OCI-LY1 (cell line): Measurements from ENCODE around the gene RBM38.

Experiments
- H2AFZ ChIP-seq: fragments of 200-600 bp; sonication (generic), shearing (Covaris generic); 2 replicates; pipeline ENCODE4 v1.6.0; 2014; ENCODE audit warnings: antibody characterized with exemption, mild to moderate bottlenecking, low read length
- H3F3A ChIP-seq: fragments of 200-600 bp; sonication (generic), shearing (Covaris generic); 2 replicates; pipeline ENCODE4 v1.6.0; 2014; ENCODE audit warnings: mild to moderate bottlenecking, antibody characterized with exemption, low read length, moderate library complexity; ENCODE audit not compliant: insufficient read depth
- H3K27ac ChIP-seq: fragments of 200-600 bp; sonication (generic); 2 replicates; pipeline ENCODE4 v1.5.1; 2014; ENCODE audit warnings: low read length, mixed run types, mild to moderate bottlenecking, low read depth; ENCODE audit not compliant: poor library complexity, severe bottlenecking
- H3K27me3 ChIP-seq: fragments of 200-600 bp; sonication (generic); 2 replicates; pipeline ENCODE4 v1.6.0; 2014; ENCODE audit warnings: antibody characterized with exemption, mild to moderate bottlenecking, low read length, moderate library complexity; ENCODE audit not compliant: insufficient read depth
- H3K36me3 ChIP-seq: fragments of 200-600 bp; sonication (generic); 2 replicates; pipeline ENCODE4 v1.6.1; 2014; ENCODE audit warnings: mild to moderate bottlenecking, antibody characterized with exemption, low read length, moderate library complexity, mixed read lengths; ENCODE audit not compliant: insufficient read depth
- H3K4me1 ChIP-seq: fragments of 200-600 bp; sonication (generic); 2 replicates; pipeline ENCODE4 v1.5.1; 2014; ENCODE audit warnings: mild to moderate bottlenecking, low read length, moderate library complexity; ENCODE audit not compliant: insufficient read depth, severe bottlenecking
- H3K4me2 ChIP-seq: fragments of 200-600 bp; sonication (generic), shearing (Covaris generic); 2 replicates; pipeline ENCODE4 v1.6.1; 2014; ENCODE audit warnings: low read length
- H3K4me3 ChIP-seq: fragments of 200-600 bp; sonication (generic); 2 replicates; pipeline ENCODE4 v1.5.1; 2014; ENCODE audit warnings: low read length, low read depth, mild to moderate bottlenecking, mixed read lengths; ENCODE audit not compliant: poor library complexity, severe bottlenecking
- H3K79me2 ChIP-seq: fragments of 200-600 bp; shearing (Covaris generic); 2 replicates; pipeline ENCODE4 v1.6.1; 2016; ENCODE audit warnings: mixed run types, low read length, mixed read lengths; ENCODE audit not compliant: insufficient read depth
- H3K9ac ChIP-seq: fragments of 200-600 bp; sonication (generic), shearing (Covaris generic); 2 replicates; pipeline ENCODE4 v1.6.1; 2014; ENCODE audit warnings: mild to moderate bottlenecking, low read length, mixed read lengths
- H3K9me2 ChIP-seq: fragments of 200-600 bp; sonication (generic), shearing (Covaris generic); 2 replicates; pipeline ENCODE4 v1.6.1; 2014; ENCODE audit warnings: low read depth, mild to moderate bottlenecking, low read length, mixed read lengths
- H3K9me3 ChIP-seq: fragments of 200-600 bp; shearing (Covaris generic); 2 replicates; pipeline ENCODE4 v1.6.1; 2014; ENCODE audit warnings: low read length, mixed read lengths
- H4K20me1 ChIP-seq: fragments of 200-600 bp; sonication (generic), shearing (Covaris generic); 2 replicates; pipeline ENCODE4 v1.6.0; 2016; ENCODE audit warnings: mild to moderate bottlenecking, low read length; ENCODE audit not compliant: insufficient read depth
- EZH2 ChIP-seq: fragments of 200-600 bp; sonication (generic), shearing (Covaris generic); IDR thresholded peaks from 2 replicates; pipeline ENCODE4 v1.8.0; 2017; ENCODE audit warnings: borderline replicate concordance, mixed run types, mild to moderate bottlenecking, antibody characterized with exemption, low read length, moderate library complexity, mixed read lengths
- TF ChIP-seq, protein P1 (sequence below): fragments of 200-600 bp; sonication (generic), shearing (Covaris generic); IDR thresholded peaks from 2 replicates; pipeline ENCODE4 v1.5.1; 2017; ENCODE audit warnings: mild to moderate bottlenecking, antibody characterized with exemption, low read length, moderate library complexity, mixed read lengths

RBM38 gene

DNA sequence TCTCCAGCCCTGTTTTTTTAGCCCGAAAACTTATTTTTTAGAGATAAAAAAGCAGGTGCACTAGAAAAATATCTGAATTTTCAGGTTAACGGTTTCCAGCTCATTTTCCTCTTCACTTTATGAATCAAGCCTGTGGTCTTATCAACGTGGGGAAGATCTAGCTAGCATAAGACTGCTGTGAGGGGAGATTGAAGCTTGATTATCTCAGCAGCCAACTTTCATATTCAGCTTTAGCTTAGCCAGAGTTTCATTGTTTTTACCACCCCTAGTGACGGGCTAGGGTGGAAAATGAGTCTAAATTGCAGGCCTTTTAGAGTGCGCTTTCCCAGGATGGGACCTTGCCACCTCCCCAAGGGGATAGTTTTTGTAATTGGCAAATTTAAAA is 11.9 kb upstream of the RBM38 start:
- Histone ChIP-seq H3K4me2 (no peak overlapping the region), H3K36me3 (peaks cover 67% of the 10 kb centered on the region), H3K9ac (no peak overlapping the region; the same call in 1 of the 2 replicates), H3K27ac (peak overlapping the region; percentile 33), H3K9me2 (no peaks in the 10 kb centered on the region), H4K20me1 (no peaks in the 10 kb centered on the region), H3F3A (0 out of 2 replicates have a peak, but pooled peaks cover 4% of the 10 kb centered on the region), H3K9me3 (no peaks in the 10 kb centered on the region), H3K79me2 (no peaks in the 10 kb centered on the region), H3K27me3 (no peaks in the 10 kb centered on the region), H3K4me3 (no peak overlapping the region), H3K4me1 (peaks cover 58% of the 10 kb centered on the region), H2AFZ (no peak overlapping the region)
- TF ChIP-seq, protein P1, sequence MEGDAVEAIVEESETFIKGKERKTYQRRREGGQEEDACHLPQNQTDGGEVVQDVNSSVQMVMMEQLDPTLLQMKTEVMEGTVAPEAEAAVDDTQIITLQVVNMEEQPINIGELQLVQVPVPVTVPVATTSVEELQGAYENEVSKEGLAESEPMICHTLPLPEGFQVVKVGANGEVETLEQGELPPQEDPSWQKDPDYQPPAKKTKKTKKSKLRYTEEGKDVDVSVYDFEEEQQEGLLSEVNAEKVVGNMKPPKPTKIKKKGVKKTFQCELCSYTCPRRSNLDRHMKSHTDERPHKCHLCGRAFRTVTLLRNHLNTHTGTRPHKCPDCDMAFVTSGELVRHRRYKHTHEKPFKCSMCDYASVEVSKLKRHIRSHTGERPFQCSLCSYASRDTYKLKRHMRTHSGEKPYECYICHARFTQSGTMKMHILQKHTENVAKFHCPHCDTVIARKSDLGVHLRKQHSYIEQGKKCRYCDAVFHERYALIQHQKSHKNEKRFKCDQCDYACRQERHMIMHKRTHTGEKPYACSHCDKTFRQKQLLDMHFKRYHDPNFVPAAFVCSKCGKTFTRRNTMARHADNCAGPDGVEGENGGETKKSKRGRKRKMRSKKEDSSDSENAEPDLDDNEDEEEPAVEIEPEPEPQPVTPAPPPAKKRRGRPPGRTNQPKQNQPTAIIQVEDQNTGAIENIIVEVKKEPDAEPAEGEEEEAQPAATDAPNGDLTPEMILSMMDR, result 0 out of 2 replicates have a peak, but pooled peaks have one; percentile 4
- no peak for TF ChIP-seq EZH2

DNA sequence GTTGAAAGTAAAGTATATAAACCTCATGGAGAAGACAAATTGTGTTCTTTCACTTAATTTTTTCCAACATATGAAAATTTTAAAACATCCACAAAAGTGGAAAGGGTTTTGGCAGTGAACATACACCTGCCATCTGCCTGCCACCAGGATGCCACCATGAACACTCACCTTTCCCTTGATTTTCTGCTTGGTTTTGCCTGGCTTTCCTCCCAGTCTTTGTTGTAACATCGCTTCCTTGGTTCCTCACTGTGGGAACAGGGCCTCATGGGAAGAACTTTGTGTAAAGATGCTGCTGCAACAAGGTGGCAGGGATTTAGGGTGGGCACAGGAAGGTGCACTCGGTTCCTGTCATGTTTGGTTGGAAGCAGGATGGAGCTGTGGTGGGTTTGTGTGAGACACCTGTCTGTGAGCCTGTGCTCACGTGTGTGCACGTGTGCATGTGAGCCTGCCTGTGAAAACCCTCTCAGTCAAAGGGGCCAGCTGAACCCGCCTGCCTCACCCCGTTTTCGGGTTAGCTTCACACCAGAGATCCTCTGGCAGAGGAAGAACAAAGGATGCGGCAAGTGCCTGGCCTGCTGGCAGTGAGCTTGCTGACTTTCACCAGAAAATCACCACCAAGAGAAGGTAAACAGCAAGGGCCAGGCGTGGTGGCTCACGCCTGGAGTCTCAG is 11.0 kb upstream of the RBM38 start:
- no peak overlapping the region for H3K4me2 ChIP-seq
- H4K20me1 ChIP-seq, result no peaks in the 10 kb centered on the region
- H3K27me3 ChIP-seq, result no peaks in the 10 kb centered on the region
- H3K9me2 ChIP-seq, result no peaks in the 10 kb centered on the region
- H3K36me3 ChIP-seq, result peaks cover 58% of the 10 kb centered on the region
- H3K4me3 ChIP-seq, result no peak overlapping the region
- 0 out of 2 replicates have a peak, but pooled peaks cover 4% of the 10 kb centered on the region for H3F3A ChIP-seq
- peaks cover 57% of the 10 kb centered on the region for H3K4me1 ChIP-seq
- no peak for TF ChIP-seq EZH2
- TF ChIP-seq, protein P1, result no peak
- no peak overlapping the region for H2AFZ ChIP-seq
- H3K9me3 ChIP-seq, result no peaks in the 10 kb centered on the region
- H3K27ac ChIP-seq, result peak overlapping the region; percentile 33
- no peak overlapping the region; the same call in 1 of the 2 replicates for H3K9ac ChIP-seq
- H3K79me2 ChIP-seq, result no peaks in the 10 kb centered on the region

DNA sequence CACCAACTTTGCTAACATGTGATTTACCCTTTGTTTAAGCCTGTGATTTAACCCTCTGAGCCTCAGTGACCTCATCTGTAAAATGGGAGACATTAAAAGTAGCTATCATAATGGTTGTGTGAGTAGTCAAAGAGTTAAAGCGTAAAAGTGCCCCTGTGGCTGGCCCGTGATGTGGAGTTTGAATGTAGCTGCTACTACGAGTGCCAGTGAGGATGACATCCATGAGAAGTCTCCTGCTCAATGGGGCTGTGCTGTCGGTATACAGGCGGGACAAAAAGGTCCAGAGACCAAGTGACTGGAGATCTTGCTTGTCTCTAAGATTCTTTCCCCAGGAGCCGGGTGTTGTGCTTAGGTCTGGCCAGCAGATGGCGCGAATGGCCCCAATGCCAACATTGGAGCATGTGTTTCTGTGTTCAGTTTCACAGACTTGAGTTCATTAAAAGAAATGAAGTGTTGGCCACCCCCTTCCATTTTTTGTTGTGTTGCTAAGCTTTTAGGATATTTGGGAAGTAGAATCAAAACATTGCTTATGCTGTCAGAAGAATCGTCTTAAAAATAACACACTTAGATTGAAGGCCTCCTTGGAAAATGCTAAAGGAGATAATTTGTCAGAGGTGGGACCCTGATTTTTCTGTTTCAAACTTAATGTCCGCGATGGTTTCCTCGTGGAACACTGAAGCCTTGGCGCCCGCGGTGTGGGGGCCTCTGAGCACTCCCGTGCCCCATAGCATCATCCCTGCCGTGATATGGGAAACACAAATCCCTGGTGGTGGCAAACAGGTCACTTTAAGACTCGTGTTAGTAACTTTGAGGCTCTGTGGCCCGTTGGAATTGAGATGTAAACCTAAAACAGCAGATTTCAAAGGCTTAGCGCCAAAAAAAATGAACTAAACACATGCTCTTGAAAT is 9.3 kb upstream of the RBM38 start:
- Histone ChIP-seq H3K9ac (peak overlapping the region; percentile 47; the same call in 1 of the 2 replicates), H3K79me2 (no peaks in the 10 kb centered on the region), H3K27me3 (no peaks in the 10 kb centered on the region), H4K20me1 (no peaks in the 10 kb centered on the region), H3K36me3 (peaks cover 42% of the 10 kb centered on the region), H3K4me3 (no peak overlapping the region), H3F3A (0 out of 2 replicates have a peak, but pooled peaks cover 4% of the 10 kb centered on the region), H3K27ac (peak overlapping the region; percentile 91), H3K9me2 (no peaks in the 10 kb centered on the region), H3K9me3 (no peaks in the 10 kb centered on the region), H3K4me2 (peak overlapping the region; percentile 26; the same call in 1 of the 2 replicates), H3K4me1 (peaks cover 54% of the 10 kb centered on the region), H2AFZ (no peak overlapping the region)
- TF ChIP-seq EZH2, result no peak
- TF ChIP-seq, protein P1, result peak; percentile 92
